ENCODE results near the gene DRP2.

DNA sequence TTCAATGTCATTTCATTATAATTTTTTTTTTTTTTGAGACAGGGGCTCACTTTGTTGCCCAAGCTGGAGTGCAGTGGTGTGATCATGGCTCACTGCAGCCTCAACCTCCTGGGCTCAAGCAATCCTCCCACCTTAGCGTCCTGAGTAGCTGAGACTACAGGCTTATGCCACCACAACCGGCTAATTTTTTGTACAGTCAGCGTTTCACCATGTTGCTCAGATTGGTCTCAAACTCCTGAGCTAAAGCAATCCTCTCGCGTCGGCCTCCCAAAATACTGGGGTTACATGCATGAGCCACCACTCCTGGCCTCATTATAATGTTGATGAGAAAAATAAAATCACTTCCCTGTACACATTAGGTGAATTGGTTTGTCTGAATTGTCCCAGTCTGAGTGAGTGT lies 54.6 kb downstream of the DRP2 start:
- no peak for TF ChIP-seq EZH2 (IDR thresholded peaks at IDR 0.05; ENCODE audit: borderline replicate concordance, low read depth, low read length, poor library complexity, severe bottlenecking)
- TF ChIP-seq, protein P1, sequence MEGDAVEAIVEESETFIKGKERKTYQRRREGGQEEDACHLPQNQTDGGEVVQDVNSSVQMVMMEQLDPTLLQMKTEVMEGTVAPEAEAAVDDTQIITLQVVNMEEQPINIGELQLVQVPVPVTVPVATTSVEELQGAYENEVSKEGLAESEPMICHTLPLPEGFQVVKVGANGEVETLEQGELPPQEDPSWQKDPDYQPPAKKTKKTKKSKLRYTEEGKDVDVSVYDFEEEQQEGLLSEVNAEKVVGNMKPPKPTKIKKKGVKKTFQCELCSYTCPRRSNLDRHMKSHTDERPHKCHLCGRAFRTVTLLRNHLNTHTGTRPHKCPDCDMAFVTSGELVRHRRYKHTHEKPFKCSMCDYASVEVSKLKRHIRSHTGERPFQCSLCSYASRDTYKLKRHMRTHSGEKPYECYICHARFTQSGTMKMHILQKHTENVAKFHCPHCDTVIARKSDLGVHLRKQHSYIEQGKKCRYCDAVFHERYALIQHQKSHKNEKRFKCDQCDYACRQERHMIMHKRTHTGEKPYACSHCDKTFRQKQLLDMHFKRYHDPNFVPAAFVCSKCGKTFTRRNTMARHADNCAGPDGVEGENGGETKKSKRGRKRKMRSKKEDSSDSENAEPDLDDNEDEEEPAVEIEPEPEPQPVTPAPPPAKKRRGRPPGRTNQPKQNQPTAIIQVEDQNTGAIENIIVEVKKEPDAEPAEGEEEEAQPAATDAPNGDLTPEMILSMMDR (conservative IDR thresholded peaks at IDR 0.05; ENCODE audit: low read depth, low read length): no peak
